GM18526 (cell line): ENCODE measurements around the gene DAD1.

Experiments used
- POLR2A ChIP-seq: IDR thresholded peaks from 3 replicates; pipeline ENCODE4 v1.6.1; 2011; ENCODE audit not compliant: insufficient read length; ENCODE audit errors: extremely low read depth

The DAD1 gene

DNA sequence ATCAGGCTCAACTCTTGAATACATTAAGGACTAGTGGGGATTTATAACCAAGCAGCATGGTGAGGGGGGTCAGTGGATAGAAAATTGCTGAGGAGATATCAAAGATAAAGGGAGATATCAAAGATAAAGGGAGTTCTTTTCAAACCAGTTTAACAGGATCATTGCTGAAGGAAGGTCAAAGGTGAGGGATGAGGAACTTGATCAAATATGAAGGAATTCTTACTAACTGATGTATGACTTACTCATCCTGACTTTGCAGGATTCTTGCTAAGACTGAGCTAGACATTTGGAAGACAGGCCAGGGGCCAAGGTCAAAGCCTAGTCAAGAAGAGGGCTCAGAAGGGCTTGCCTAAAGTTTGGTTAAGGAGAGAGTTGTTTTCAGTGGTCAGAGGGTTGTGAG is 13.8 kb upstream of the DAD1 start:
- TF ChIP-seq POLR2A = no peak

DNA sequence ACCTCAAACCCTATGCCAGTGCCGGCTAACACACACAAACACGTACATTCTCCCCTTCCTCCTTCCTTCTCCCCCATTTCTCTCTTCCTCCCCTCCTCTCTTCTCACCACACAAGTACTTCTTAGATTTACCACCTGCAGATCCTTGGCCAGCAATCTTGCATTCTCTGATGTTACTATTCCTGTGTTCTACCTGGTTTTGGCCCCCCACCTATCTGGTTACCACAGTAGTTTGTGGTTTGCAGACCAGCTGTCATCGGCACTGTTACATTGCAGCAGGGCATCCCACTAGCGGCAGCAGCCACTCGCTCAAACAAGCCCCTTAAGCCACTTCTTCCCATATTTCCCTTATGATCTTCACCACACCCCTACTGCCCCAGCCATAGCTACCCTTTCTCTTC is 13.0 kb upstream of the DAD1 start:
- TF ChIP-seq POLR2A = no peak

DNA sequence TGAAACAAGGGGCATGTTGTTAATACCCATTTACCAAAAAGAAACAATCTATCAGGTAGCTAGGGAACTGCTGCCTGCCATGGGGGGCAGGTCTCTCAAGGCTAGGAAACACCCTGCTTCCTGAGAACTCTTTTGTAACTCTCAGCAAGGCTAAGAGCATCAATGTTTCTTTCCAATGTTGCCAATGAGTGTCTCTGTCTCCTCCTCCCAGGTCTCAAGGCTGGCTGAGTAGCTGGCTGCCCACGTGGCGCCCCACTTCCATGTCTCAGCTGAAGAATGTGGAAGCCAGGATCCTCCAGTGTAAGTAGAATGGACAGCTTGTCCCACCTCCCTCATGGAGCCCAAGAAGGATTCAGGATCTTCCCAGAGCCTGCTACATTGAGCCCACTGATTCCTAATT is 12.4 kb upstream of the DAD1 start:
- no peak for TF ChIP-seq POLR2A

DNA sequence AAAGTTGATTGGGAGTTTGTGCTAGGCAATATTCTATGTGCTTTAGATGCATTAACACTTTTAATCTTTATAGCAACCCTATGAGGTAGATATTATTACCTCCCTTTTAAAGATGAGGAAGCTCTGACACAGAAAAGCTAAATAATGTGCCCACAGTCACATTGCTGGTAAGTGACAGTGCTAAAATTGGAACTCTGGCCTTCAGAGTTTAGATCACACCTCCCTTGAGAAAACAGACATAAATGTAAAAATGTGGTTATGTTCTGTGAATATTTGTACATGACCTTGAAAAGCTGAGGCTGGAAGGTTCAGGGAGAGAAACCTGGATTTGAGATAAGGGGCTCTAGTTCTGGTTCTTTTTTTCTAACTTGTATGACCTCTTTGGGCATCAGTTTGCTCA is 11.0 kb upstream of the DAD1 start:
- TF ChIP-seq POLR2A = no peak

DNA sequence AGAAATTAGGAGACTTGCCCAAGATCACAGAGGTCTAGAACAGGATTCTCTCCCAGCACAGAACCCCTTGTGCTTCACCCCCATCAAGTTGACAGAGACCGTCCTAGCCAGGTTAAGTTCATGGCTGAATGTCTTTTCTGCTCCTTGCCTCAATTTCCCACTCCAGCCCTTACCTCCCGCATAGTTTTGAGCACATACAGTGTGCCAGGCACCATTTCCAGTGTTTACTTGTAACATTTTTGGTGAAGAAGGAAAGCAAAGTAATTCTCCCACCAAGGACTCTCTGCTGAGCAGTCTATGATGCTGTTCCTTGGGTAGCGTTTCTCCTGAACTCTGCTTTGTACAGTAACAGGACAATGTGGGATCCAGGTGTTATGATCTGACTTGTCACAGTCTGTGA is 10.3 kb upstream of the DAD1 start:
- TF ChIP-seq POLR2A = no peak

DNA sequence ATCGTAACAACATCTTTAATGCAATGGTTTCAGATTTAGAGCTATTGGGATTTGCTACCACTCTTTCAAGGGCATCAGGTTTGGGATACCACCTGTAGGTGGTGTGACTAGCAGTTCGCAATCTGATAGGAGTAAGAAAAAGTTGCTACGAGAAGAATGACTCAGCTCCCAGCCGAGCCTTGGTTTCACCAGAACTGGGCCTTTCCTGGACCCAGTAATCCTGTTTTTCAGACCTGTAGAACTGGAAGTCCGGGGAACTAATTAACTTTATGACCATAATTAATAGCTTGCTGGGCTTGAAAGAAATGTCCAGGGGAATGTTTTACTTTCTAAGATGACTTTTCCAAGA is 9.8 kb upstream of the DAD1 start:
- no peak for TF ChIP-seq POLR2A

DNA sequence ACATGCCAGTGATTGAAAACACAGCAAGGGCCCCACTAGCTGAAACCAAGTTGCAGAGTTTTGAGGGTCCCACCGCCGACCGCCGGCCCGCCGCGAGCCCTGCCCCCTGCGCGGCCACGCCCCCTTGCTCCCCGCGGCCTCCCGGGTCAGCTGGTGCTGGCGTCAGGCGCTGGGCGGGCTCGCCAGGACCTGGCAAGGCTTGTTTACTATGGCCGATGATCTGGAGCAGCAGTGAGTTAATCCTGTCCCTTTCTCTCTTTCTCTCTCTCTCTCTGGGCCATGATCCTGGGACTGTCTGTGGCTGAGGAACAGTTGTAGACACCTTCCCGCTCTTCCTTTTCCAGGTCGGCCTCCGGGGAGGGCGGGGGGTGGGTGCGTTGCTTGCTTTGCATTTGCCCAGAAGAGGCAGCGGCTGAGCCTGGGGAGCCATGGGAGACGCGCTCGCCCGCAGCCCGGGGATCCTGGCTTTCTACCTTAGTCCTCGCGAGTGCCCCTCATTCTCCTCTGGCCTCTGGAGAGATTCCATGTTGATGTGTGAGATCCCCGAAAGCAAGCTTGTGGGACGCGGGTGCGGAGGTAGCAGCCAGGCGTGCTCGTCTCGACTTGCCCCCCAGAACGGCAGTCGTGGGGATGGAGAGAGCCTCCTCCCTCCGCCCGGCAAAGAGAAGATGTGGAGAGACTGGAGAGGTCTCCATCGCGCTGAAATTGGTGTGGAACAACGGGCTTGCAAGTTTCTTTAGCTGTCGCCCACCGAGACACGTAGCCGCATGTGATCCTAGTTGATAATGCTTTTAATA is 9.3 kb upstream of the DAD1 start, which contains the start of gene ABHD4:
TSS of gene ABHD4 (plus strand) at position 202 of the 797 bp plus-strand sequence. CDS start at position 209, 7 bp downstream.
- TF ChIP-seq POLR2A = peak; percentile 34

DNA sequence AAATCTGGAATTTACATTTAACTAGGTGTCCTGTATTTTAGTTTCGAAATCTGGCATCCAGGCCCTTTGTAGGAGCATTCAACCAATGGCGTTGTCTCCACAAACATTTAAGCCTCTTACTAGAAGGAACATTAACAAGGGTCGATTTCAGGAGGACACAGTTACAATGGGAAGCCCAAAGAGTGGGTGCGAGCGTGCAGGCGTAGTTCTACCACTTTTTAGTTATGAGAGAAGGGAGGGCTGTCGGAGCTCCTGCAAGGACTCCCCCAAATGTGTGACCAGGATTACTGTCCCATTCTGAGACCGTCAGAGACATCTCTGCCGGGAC is 8.7 kb upstream of the DAD1 start:
- TF ChIP-seq POLR2A = no peak

DNA sequence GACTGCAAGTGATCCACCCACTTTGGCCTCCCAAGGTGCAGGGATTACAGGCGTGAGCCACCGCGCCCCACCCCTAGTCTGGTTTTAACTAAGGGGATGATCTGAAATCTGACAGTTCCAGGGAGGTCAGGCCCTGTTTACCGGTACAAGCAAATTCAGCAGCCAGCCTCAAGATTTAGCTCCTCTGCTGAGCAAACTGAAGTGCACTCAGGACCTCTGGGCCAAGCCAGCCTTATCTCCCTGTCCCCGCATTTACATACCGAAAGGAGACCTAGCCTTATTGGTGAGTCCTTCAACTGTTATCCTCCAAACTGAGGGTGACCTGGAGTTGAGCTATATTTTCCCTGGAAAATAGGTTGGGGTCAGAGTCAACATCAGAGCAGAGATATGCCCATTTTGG is 8.2 kb upstream of the DAD1 start:
- TF ChIP-seq POLR2A = no peak

DNA sequence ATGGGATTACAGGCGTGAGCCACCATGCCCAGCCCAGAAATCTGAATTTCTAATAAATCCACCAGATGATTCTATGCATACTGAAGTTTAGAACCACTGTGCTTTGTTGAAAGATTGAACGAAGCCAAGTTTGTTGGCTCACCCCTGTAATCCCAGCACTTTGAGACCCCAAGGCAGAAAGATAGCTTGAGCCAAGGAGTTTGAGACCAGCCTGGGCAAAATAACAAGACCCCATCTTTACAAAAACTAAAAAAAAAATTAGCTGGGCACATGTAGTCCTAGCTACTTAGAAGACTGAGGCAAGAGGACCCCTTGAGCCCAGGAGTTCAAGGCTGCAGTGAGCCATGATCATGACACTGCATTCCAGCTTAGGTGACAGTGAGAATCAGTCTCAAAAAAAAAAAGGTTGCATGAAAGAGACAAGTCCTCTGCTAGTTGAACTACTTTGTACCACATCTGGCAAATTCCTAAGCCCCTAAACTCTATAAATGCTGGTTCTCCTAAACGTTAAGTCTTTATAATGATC is 7.4 kb upstream of the DAD1 start:
- no peak for TF ChIP-seq POLR2A

DNA sequence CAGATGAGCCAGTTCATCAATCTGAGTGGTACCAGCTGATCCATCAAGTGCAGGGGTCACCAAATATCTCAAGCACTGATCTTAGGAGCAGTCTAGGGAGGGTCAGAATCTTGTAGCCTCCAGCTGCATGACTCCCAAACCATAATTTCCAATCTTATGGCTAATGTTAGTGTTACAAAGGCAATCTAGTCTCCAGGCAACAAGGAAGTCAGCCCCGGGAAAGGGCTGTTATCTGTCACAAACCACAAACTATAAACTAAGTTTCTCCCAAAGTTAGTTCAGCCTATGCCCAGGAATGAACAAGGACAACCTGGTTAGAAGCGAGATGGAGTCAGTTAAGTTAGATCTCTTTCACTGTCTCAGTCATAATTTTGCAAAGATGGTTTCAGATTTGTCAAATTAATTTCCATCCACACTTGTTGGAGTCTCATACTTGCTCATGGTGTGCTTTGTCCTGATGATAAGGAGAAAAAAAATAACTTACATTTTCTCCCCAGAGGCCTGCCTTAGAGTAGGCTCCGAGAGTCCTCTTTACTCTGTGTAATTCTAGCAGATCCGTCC is 5.2 kb upstream of the DAD1 start:
- no peak for TF ChIP-seq POLR2A

DNA sequence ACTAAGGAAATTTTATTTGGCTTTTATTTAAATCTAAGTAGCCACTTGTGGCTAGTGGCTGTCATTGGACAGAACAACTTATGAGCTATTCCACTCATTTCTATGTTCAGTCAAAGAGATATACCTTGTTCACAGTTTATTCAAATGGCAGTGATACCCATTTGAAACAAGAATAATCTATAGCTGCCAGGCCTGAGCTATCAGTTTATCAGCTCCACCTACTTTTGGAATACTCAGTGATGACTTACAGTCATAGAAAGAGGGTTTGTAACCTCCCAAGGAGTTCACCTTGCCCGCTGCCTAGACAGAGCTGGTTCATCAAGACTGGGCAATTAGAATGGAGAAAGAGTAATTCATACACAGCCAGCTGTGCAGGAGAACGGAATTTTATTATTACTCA is 4.6 kb upstream of the DAD1 start:
- TF ChIP-seq POLR2A = no peak

DNA sequence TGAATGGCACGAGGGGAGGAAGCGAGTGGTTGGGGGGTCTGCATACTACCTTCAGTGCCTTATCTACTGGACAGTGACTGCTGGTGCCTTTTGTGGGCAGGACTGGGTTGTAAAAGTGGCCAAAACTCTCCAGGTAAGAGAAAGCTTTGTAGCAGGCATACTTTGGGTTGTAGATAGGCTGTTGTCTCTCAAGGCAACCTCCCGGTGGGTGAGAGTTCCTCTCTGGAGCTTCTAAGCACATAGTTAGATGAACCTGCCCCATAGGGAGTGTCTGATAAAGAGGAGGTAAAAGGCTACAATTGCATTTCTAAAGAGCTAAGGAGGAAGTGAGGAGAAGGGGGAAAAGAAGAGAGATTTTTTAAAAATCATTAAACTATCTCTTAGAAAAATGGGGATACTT is 4.2 kb upstream of the DAD1 start:
- no peak for TF ChIP-seq POLR2A

DNA sequence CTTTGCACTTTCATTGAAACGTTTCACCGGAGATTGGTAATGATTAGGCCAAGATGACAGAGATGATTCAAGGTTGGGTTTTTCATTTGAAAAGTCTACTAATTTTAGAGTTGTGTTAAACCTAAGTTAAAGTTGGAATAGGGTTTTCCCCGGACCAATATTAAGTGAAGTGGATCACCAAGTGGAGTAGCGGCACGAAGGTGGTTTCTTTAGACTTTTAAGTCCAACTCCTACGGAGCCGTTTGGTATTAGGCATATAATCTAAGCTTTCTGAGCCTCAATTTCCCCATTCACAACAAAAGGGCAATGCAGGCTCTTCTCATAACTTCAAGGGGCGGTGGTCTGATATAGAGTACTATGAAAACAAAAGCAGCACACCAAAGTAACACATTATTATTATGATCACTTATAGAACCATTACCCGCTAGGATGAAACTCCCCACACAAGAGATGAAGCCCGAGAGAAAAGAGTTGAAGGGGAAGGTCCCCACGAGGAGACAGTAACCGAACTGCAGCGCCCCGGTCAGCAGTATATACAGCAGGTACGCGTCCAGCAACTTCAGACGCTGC is 413 bp downstream of the DAD1 start:
- no peak for TF ChIP-seq POLR2A

DNA sequence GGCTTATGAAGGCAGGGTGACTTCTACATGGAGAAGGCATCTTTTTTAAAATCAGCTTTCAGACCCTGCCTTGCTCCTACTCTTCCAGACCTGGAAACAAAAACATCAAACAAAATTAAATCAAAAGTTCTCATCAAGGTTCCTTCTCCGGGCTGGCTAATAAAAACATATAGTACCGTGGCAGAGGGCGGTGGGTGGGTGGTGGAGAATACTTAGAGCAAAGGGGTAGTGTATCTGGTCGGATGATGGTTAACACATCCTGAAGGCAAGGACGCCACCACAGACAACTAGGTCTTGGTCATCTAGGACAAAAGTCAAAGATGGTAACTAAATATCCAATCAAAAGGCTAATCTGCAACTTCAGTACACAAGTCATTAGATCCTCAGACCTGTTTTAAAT is 1.8 kb downstream of the DAD1 start:
- no peak for TF ChIP-seq POLR2A

DNA sequence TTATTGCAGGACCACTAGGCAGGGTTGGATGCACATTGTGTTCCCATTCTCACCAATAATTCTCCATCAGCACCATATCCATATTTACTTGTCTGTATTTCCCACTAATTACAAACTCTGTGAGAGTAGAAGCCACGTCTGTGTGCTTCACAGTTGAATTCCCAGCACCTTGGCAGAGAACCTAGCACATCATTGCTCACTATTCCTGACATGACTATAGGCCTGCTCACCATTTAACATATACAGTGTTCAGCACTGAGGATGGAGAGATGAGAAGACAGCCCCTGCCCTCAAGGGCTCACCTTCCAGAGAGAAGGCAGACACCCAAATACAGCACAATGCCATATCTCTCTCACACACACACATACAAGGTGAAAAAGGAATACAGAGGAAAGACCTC is 5.0 kb downstream of the DAD1 start:
- TF ChIP-seq POLR2A = no peak

DNA sequence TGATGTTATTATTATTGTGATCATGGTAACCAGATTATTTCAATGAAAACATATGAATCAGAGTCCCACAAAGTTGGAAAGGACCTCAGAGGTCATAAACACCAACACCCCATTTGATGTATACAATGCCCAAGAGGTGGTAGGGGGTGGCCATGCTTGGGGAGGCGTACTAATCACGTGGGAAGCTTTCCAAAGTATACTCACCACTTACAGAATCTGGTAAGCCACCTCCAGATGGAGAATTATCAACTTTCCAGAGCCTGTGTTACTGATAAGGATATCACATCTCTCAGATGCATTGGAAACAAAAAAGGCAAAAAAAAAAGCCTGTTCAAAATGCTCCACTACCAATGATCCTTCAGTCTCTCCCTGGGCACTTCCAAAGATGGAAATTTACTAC is 8.4 kb downstream of the DAD1 start:
- TF ChIP-seq POLR2A = no peak

DNA sequence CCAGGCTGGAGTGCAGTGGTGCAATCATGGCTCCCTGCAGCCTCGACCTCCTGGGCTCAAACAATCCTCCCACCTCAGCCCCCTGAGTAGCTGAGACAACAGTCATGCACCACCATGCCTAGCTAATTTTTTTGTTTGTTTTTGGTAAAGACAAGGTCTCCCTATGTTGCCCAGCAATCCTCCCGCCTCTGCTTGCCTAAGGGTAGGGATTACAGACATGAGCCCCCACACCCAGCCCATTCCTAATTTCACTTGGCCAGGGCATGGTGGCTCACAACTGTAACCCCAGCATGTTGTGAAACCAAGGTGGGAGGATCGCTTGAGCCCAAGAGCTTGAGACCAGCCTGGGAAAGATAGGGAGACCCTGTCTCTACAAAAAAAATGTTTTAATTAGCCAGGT is 9.1 kb downstream of the DAD1 start:
- TF ChIP-seq POLR2A = no peak
